Mucosa of descending colon (tissue), 3 donors: ENCODE measurements around the gene C4BPA. TPM values are rescaled to one million over a fixed set of nuclear protein-coding genes. Genes with fewer than 3 reads are reported as not detected.

Experiments used
- ATAC-seq: fragments of 200-7000 bp; cut with Tn5 transposase; one replicate; pipeline ENCODE4 v1.9.1; 2020; ENCODE audit warnings: mild to moderate bottlenecking, moderate library complexity
- DNase-seq, 3 donors: peaks; one replicate each; pipeline ENCODE4 v3.0.0-alpha.2; 2020
- H3K36me3 ChIP-seq: fragments of 200-600 bp; one replicate; pipeline ENCODE4 v1.8.0; 2021; ENCODE audit warnings: low read depth, mild to moderate bottlenecking
- H3K4me1 ChIP-seq: fragments of 200-600 bp; one replicate; pipeline ENCODE4 v1.8.0; 2021; ENCODE audit warnings: low read depth, mild to moderate bottlenecking
- H3K4me3 ChIP-seq: fragments of 200-600 bp; one replicate; pipeline ENCODE4 v1.8.0; 2021; ENCODE audit warnings: mild to moderate bottlenecking
- H3K9me3 ChIP-seq: fragments of 200-600 bp; one replicate; pipeline ENCODE4 v1.8.0; 2021; ENCODE audit warnings: mild to moderate bottlenecking
- intact Hi-C, 2 donors: fragments of 100-400 bp; cut with DNase I in 1 of 2; cut with micrococcal nuclease in 1 of 2; formaldehyde crosslinking; loops; one replicate each; pipeline versions ENCODE4 v1.11.0 to v1.11.1; 2022; cut with DNase I, micrococcal nuclease
- total RNA-seq, 3 donors: library from RNA; stranded (reverse); fragmentation: NEBNext Ultra II Directional in 2 of 3; extraction: Animal tissue kit (Norgen Biotek cat#: 25700) in 2 of 3; gene quantifications; one replicate each; pipeline versions ENCODE4 v1.2.1 to v1.2.4, GENCODE V29; 2021 to 2023
- TF ChIP-seq, protein P1 (sequence below): fragments of 200-600 bp; IDR thresholded peaks from one replicate; pipeline ENCODE4 v1.8.0; 2022; ENCODE audit warnings: antibody characterized with exemption, mild to moderate bottlenecking
- donor health status: DM: no; HTN: no; CAD: no; lungs with moderate emphysema.
- donor health status: DM: no; HTN: no; CAD: no.
- donor health status: DM: no; HTN: yes; CAD: no.

The C4BPA gene
- total RNA-seq, 3 donors from 2014 or later = 1.5 to 5.9 (median 1.9) TPM

DNA sequence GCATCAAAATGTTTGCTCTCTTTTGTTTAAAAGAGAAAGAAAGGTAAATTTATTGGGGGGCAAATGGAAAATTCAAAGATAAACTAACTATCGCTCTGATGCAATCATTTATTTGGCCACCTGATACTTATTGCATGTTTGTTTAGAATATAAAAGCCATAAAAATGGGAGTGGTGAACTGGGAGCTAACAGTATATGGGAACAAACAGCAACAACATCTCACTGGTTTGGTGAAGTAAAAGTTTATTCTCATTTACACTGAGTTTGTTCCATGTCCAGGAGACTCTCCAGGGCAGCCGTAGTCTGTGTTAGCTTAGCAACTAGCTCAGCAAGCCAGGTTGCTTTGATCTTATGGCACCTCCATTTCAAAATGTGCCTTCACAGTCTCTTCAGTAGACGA is 20.4 kb downstream of the C4BPA start:
- H3K4me1 ChIP-seq = no peaks in the 10 kb centered on the region
- ATAC-seq (peak; percentile 67), DNase-seq (no peak)
- no peak overlapping the region for H3K4me3 ChIP-seq
- no peaks in the 10 kb centered on the region for H3K36me3 ChIP-seq
- intact Hi-C loops = no loop called here
- H3K9me3 ChIP-seq = peaks cover 13% of the 10 kb centered on the region
- TF ChIP-seq, protein P1, sequence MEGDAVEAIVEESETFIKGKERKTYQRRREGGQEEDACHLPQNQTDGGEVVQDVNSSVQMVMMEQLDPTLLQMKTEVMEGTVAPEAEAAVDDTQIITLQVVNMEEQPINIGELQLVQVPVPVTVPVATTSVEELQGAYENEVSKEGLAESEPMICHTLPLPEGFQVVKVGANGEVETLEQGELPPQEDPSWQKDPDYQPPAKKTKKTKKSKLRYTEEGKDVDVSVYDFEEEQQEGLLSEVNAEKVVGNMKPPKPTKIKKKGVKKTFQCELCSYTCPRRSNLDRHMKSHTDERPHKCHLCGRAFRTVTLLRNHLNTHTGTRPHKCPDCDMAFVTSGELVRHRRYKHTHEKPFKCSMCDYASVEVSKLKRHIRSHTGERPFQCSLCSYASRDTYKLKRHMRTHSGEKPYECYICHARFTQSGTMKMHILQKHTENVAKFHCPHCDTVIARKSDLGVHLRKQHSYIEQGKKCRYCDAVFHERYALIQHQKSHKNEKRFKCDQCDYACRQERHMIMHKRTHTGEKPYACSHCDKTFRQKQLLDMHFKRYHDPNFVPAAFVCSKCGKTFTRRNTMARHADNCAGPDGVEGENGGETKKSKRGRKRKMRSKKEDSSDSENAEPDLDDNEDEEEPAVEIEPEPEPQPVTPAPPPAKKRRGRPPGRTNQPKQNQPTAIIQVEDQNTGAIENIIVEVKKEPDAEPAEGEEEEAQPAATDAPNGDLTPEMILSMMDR = no peak

DNA sequence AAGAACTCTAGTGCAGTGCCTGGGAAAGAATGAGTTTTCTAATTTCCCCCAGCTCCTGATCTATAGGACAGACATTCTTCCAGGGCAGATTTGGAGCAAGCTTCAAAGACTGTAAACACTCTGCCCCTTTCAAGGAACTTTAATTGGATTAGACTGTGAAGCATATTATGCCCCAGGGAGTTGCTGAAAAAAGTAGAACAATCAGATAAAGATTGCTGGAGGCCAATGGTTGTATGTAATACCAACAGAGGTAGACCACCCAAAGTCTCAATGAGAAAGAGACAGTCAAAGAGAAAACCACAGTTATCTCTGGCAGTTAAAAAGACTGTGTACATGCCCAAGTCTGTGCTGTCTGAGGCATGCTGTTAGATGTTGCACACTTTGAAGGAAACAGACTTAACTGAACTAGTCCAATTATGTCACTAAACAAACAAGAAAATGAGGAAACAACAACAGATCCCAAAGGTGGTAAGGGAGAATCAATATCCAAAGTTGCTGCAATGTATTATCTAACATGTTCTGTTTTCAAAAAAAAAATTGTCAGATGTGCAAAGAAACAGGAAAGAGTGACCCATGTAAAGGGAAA is 24.4 kb downstream of the C4BPA start:
- intact Hi-C loops = no loop called here
- Histone ChIP-seq H3K4me3 (no peak overlapping the region), H3K9me3 (peaks cover 18% of the 10 kb centered on the region), H3K36me3 (no peaks in the 10 kb centered on the region), H3K4me1 (no peaks in the 10 kb centered on the region)
- TF ChIP-seq, protein P1 = no peak
- no peak for DNase-seq
- ATAC-seq = no peak

DNA sequence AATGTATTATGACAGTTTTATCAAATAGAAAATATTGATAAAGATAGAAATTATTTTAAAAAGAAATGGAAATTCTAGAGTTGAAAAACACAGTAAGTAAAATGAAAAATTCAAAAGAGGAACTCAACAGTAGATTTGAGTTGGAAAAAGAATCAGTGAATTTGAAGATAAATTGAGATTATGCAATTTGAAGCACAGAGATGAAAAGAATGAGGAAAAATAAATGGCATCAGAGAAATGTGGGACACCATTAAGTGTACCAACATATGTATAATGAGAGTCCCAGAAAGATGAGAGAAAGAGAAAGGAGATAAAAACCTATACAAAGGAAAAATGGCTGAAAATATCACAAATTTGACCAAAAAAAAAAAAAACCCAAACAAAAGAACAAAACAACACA is 25.0 kb downstream of the C4BPA start:
- intact Hi-C loops = no loop called here
- DNase-seq (no peak), ATAC-seq (no peak)
- Histone ChIP-seq H3K4me3 (no peak overlapping the region), H3K9me3 (peaks cover 18% of the 10 kb centered on the region), H3K4me1 (no peaks in the 10 kb centered on the region), H3K36me3 (no peaks in the 10 kb centered on the region)
- TF ChIP-seq, protein P1 = no peak

DNA sequence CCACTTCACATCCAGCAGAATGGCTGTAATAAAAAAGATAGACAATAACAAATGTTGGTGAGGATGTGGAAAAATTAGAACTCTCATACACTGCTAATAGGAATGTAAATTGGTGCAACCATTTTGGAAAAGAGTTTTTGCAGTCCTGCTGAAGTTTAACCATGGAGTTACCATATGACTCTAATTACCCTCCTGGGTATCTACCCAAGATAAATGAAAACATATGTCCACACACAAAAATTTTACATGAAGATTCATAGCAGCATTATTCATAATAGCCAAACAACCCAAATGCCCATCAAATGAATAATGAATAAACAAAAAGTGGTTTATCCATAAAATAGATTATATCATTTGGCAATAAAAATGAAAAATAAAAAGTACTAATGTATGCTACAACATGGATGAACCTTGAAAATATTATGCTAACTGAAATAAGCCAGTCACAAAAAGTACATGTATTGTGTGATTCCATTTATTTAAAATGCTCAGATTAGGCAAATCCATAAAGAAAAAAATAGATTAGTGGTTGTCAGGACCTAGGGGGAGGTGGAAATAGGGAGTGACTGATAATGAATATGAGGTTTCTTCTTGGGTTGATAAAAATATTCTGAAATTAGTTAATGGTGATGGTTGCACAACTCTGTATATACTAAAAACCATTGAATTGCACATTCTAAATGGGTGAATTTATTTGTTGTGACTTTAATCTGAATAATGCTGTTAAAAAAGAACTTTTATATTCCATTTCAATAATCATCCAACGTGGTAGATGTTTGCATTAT is 26.4 kb downstream of the C4BPA start:
- Histone ChIP-seq H3K9me3 (peaks cover 18% of the 10 kb centered on the region), H3K36me3 (no peaks in the 10 kb centered on the region), H3K4me3 (no peak overlapping the region), H3K4me1 (no peaks in the 10 kb centered on the region)
- ATAC-seq (no peak), DNase-seq (no peak)
- TF ChIP-seq, protein P1 = no peak
- intact Hi-C loops = no loop called here

DNA sequence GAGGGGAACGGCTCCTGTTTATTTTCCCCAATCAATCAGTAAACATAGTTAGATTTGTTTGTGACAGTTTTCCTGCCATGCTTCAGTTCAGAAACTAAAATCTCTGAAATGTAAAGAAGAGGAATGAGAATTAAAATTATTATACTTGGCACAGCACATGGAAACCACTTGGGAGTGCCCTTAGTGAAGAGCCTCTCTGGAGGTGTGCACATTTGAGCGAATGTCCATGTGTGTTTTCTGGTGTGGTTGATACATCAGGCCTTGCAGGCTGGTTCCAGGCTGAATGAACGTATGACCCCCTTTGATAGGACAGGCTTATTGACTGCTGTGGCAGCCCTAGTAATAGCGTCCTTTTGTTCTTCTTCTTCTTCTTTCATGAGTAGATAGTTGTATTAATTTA is 27.1 kb downstream of the C4BPA start:
- no peaks in the 10 kb centered on the region for H3K4me1 ChIP-seq
- TF ChIP-seq, protein P1 = no peak
- peaks cover 18% of the 10 kb centered on the region for H3K9me3 ChIP-seq
- ATAC-seq (no peak), DNase-seq (no peak)
- intact Hi-C loops = no loop called here
- H3K4me3 ChIP-seq = no peak overlapping the region
- H3K36me3 ChIP-seq = no peaks in the 10 kb centered on the region
